B cell (primary cell): ENCODE measurements around the gene CCNL1. TPM values are rescaled to one million over a fixed set of nuclear protein-coding genes. Genes with fewer than 3 reads are reported as not detected.

Experiments
- ATAC-seq: fragments of 200-7000 bp; cut with Tn5 transposase; one replicate; pipeline ENCODE4 v1.10.0; 2021; ENCODE audit warnings: low read depth, mild to moderate bottlenecking, moderate number of reproducible peaks, moderate library complexity
- CTCF ChIA-PET: fragments of 350-600 bp; sonication (Branson Sonifier 250); formaldehyde crosslinking; loops from one replicate; lab custom pipeline; 2021; ENCODE audit warnings: antibody characterized with exemption, inconsistent platforms; lab: Charles Lee
- POLR2A ChIA-PET: fragments of 350-600 bp; sonication (Branson Sonifier 250); formaldehyde crosslinking; loops from one replicate; lab custom pipeline; 2021; ENCODE audit warnings: antibody characterized with exemption; lab: Charles Lee
- DNase-seq: peaks from one replicate; pipeline ENCODE4 v3.0.0; 2013
- H2AFZ ChIP-seq: 2 replicates; pipeline ENCODE4 v1.6.1; 2012; ENCODE audit warnings: mild to moderate bottlenecking, low read depth, low read length; ENCODE audit not compliant: insufficient read depth, poor library complexity, severe bottlenecking
- H3K27ac ChIP-seq, 2 donors: 1 replicate in 1 of 2; 2 replicates in 1 of 2; pipeline ENCODE4 v1.5.1; 2012 to 2013; ENCODE audit warnings: low read length in 2 of 2, mild to moderate bottlenecking in 2 of 2, moderate library complexity in 1 of 2
- H3K27me3 ChIP-seq, 4 experiments: fragments of 200-600 bp in 1 of 4; sonication (generic) in 1 of 4; replicated peaks in 1 of 4; 1 replicate in 2 of 4; 2 replicates in 2 of 4; pipeline versions ENCODE4 v1.6.1 to v1.7.0; 2013 to 2016; ENCODE audit warnings: low read length in 3 of 4, mild to moderate bottlenecking in 2 of 4, mixed read lengths in 1 of 4, moderate library complexity in 1 of 4; ENCODE audit not compliant: insufficient read depth in 4 of 4, control insufficient read depth in 3 of 4; ENCODE audit errors: control extremely low read depth in 1 of 4
- H3K36me3 ChIP-seq, 2 experiments: replicated peaks in 1 of 2; 1 replicate in 1 of 2; 2 replicates in 1 of 2; pipeline versions ENCODE4 v1.6.1 to v1.7.1; 2013; ENCODE audit warnings: low read length in 1 of 2; ENCODE audit not compliant: insufficient read depth in 2 of 2, control insufficient read depth in 1 of 2; ENCODE audit errors: control extremely low read depth in 1 of 2, extremely low read depth in 1 of 2
- H3K4me1 ChIP-seq, 2 donors: fragments of 200-600 bp in 1 of 2; sonication (generic) in 1 of 2; 1 replicate in 1 of 2; 2 replicates in 1 of 2; pipeline versions ENCODE4 v1.5.1 to v1.6.1; 2013 to 2017; ENCODE audit warnings: low read length in 2 of 2; ENCODE audit not compliant: control insufficient read depth in 2 of 2, insufficient read depth in 2 of 2
- H3K4me2 ChIP-seq: replicated peaks from 2 replicates; pipeline ENCODE3; 2012; ENCODE audit warnings: mild to moderate bottlenecking, low read depth, low read length; ENCODE audit not compliant: poor library complexity, severe bottlenecking
- H3K4me3 ChIP-seq, 5 experiments: fragments of 200-600 bp in 1 of 5; sonication (generic) in 1 of 5; 1 replicate in 3 of 5; 2 replicates in 2 of 5; pipeline versions ENCODE4 v1.5.1 to v1.7.0; 2011 to 2016; ENCODE audit warnings: low read length in 4 of 5, mild to moderate bottlenecking in 4 of 5, low read depth in 2 of 5, control low read depth in 1 of 5, moderate library complexity in 1 of 5; ENCODE audit not compliant: insufficient read depth in 1 of 5; ENCODE audit errors: control extremely low read depth in 1 of 5, extremely low read depth in 1 of 5
- H3K79me2 ChIP-seq: fragments of 200-600 bp; sonication (generic); one replicate; pipeline ENCODE4 v1.6.0; 2016; ENCODE audit warnings: low read length; ENCODE audit not compliant: control insufficient read depth, insufficient read depth
- H3K9ac ChIP-seq: fragments of 200-600 bp; sonication (generic); 2 replicates; pipeline ENCODE4 v1.6.1; 2017; ENCODE audit warnings: mild to moderate bottlenecking, low read length, moderate library complexity
- H3K9me3 ChIP-seq, 3 donors: one replicate each; pipeline versions ENCODE4 v1.6.1 to v1.7.1; 2013; ENCODE audit warnings: low read length in 2 of 3; ENCODE audit not compliant: control insufficient read depth in 2 of 3, insufficient read depth in 1 of 3; ENCODE audit errors: control extremely low read depth in 1 of 3
- H4K20me1 ChIP-seq: 2 replicates; pipeline ENCODE4 v1.6.0; 2012; ENCODE audit warnings: mild to moderate bottlenecking, low read length; ENCODE audit not compliant: insufficient read depth, control insufficient read depth, poor library complexity, severe bottlenecking
- H3K27ac Mint-ChIP-seq: one replicate; pipeline ENCODE4 v1.8.0; 2021; ENCODE audit warnings: mixed read lengths
- H3K27me3 Mint-ChIP-seq: one replicate; pipeline ENCODE4 v1.8.0; 2021; ENCODE audit warnings: mixed read lengths
- H3K4me1 Mint-ChIP-seq: one replicate; pipeline ENCODE4 v1.8.0; 2021; ENCODE audit warnings: mixed read lengths
- H3K4me3 Mint-ChIP-seq: one replicate; pipeline ENCODE4 v1.8.0; 2021; ENCODE audit warnings: mixed read lengths
- H3K9me3 Mint-ChIP-seq: one replicate; pipeline ENCODE4 v1.8.0; 2022; ENCODE audit warnings: mixed read lengths; ENCODE audit not compliant: insufficient read depth
- CTCF ChIP-seq: fragments of 200-600 bp; IDR thresholded peaks from one replicate; pipeline ENCODE4 v1.8.0; 2022; ENCODE audit warnings: antibody characterized with exemption, mild to moderate bottlenecking
- EZH2 ChIP-seq: IDR thresholded peaks from 2 replicates; pipeline ENCODE4 v1.6.1; 2012; ENCODE audit warnings: borderline replicate concordance, low read depth, mild to moderate bottlenecking, moderate library complexity, low read length; ENCODE audit not compliant: insufficient read depth, poor library complexity, severe bottlenecking
- WGBS: methylation state at CpG from one replicate; pipeline ENCODE4 v1.1.5; 2013; ENCODE audit warnings: missing lambda C conversion rate; ENCODE audit not compliant: insufficient coverage; 5-methylcytosine and 5-hydroxymethylcytosine counted together
- intact Hi-C: fragments of 100-400 bp; cut with micrococcal nuclease; formaldehyde crosslinking; loops from one replicate; pipeline ENCODE4 v1.10.0; 2022
- polyA plus RNA-seq: library from polyadenylated mRNA; depleted of rRNA; stranded (reverse); fragments of >200 nt; gene quantifications from 2 replicates; pipeline ENCODE4 v1.2.3, GENCODE V29; 2012
- total RNA-seq, 2 donors: library from RNA; stranded (reverse); fragments of 120-200 nt in 1 of 2; gene quantifications; 1 replicate in 1 of 2; 2 replicates in 1 of 2; pipeline versions ENCODE4 v1.2.3 to v1.2.4, GENCODE V29; 2013 to 2022

Gene CCNL1
- total and polyA plus RNA-seq, 2 donors (not counting 1 experiment from before 2014, with no cell fraction given), result 322 to 655 TPM

- peaks cover 29% of the 10 kb centered on the region for H3K4me1 Mint-ChIP-seq
- Histone ChIP-seq H4K20me1 (no peaks in the 10 kb centered on the region), H3K9ac (no peak overlapping the region), H3K9me3 (no peaks in the 10 kb centered on the region), H3K27ac (peak overlapping the region in 1 of 2 donors; percentile 55), H3K79me2 (no peaks in the 10 kb centered on the region), H3K36me3 (no peaks in the 10 kb centered on the region), H3K4me1 (peaks cover 25 to 32% of the 10 kb centered on the region in 2 donors), H3K4me2 (peak overlapping the region; percentile 37), H3K4me3 (no peak overlapping the region), H3K27me3 (no peaks in the 10 kb centered on the region), H2AFZ (no peak overlapping the region)
- no peak for ATAC-seq
- DNase-seq, result no peak
- peak overlapping the region; percentile 81 for H3K27ac Mint-ChIP-seq
- intact Hi-C loops, result no loop called here
- no peak overlapping the region for H3K4me3 Mint-ChIP-seq
- POLR2A ChIA-PET, result no interaction called here
- H3K9me3 Mint-ChIP-seq, result no peaks in the 10 kb centered on the region
- TF ChIP-seq CTCF, result no peak
- TF ChIP-seq EZH2, result no peak
- WGBS, result 57% methylated on average over 2 of the region's 4 CpGs
- H3K27me3 Mint-ChIP-seq, result no peaks in the 10 kb centered on the region
- CTCF ChIA-PET, result interaction anchor here (2.3 kb wide), 1 partner anchor 33 kb away, joined by 10 read pairs; no protein-coding TSS in a partner anchor
These were observed 55.4 kb downstream of the CCNL1 start for GRCh38 chr3:157104521-157104920.

GRCh38 chr3:157103860-157104259 lies 56.1 kb downstream of the CCNL1 start:
- H3K27ac Mint-ChIP-seq, result peak overlapping the region; percentile 81
- ChIA-PET POLR2A (no interaction called here), CTCF (interaction anchor here (1.3 to 2.3 kb wide), 2 partner anchors 22 to 33 kb away, joined by 7 to 10 read pairs; no protein-coding TSS in a partner anchor)
- H3K27ac ChIP-seq, result peak overlapping the region; percentile 28 to 55
- H3K27me3 Mint-ChIP-seq, result no peaks in the 10 kb centered on the region
- no peaks in the 10 kb centered on the region for H4K20me1 ChIP-seq
- TF ChIP-seq EZH2 (no peak), CTCF (no peak)
- peak overlapping the region; percentile 11 for H3K9ac ChIP-seq
- H3K4me1 ChIP-seq, result peaks cover 25 to 32% of the 10 kb centered on the region in 2 donors
- no peaks in the 10 kb centered on the region for H3K79me2 ChIP-seq
- no peaks in the 10 kb centered on the region for H3K9me3 Mint-ChIP-seq
- peak overlapping the region; percentile 27 for H3K4me3 Mint-ChIP-seq
- no peak for ATAC-seq
- H3K4me2 ChIP-seq, result peak overlapping the region; percentile 37
- H3K27me3 ChIP-seq, result no peaks in the 10 kb centered on the region
- no peak for DNase-seq
- H2AFZ ChIP-seq, result peak overlapping the region; percentile 68
- 88% methylated on average over 1 of the region's 2 CpGs for WGBS
- H3K36me3 ChIP-seq, result no peaks in the 10 kb centered on the region
- H3K4me3 ChIP-seq, result peak overlapping the region in 1 of 5 experiments; percentile 4
- no peaks in the 10 kb centered on the region for H3K9me3 ChIP-seq
- intact Hi-C loops, result loop anchor here (1.0 kb wide), 1 partner anchor 15 kb away; no protein-coding TSS in a partner anchor
- peaks cover 29% of the 10 kb centered on the region for H3K4me1 Mint-ChIP-seq
